ENCODE data around the gene ANKRD11. TPM values are rescaled to one million over a fixed set of nuclear protein-coding genes. Genes with fewer than 3 reads are reported as not detected.

The ANKRD11 gene
- total RNA-seq, 2 experiments from 2014 or later: 144 to 145 TPM

- Mint-ChIP-seq H3K27ac (peak overlapping the region; percentile 45), H3K4me3 (peak overlapping the region; percentile 14), H3K9me3 (ENCODE audit: low read depth) (no peaks in the 10 kb centered on the region), H3K4me1 (peaks cover 96% of the 10 kb centered on the region), H3K36me3 (ENCODE audit: low read depth) (peaks cover 51% of the 10 kb centered on the region), H3K27me3 (no peaks in the 10 kb centered on the region)
- ChIA-PET POLR2A (no interaction called here), CTCF (interaction anchor here (0.5 to 0.6 kb wide), 2 partner anchors 36 to 579 kb away, joined by 4 to 5 read pairs; no protein-coding TSS in a partner anchor)
- DNase-seq (no peak), ATAC-seq (no peak)
- intact Hi-C loops (cut with DNase I, micrococcal nuclease): loop anchor here in 1 of 2 experiments (5.0 kb wide), 1 partner anchor 189 kb away; the partner anchor contains the start of gene SPG7
These were observed 172.5 kb downstream of the ANKRD11 start for GRCh38 chr16:89317729-89318429.

- Mint-ChIP-seq H3K36me3 (ENCODE audit: low read depth) (peaks cover 51% of the 10 kb centered on the region), H3K4me3 (no peak overlapping the region), H3K27me3 (no peaks in the 10 kb centered on the region), H3K9me3 (ENCODE audit: low read depth) (no peaks in the 10 kb centered on the region), H3K4me1 (peaks cover 94% of the 10 kb centered on the region), H3K27ac (peak overlapping the region; percentile 97)
- ChIA-PET CTCF (interaction anchor here (0.5 to 1.4 kb wide), 3 partner anchors 29 to 578 kb away, joined by 3 to 5 read pairs (median 4); no protein-coding TSS in a partner anchor), POLR2A (interaction anchor here (1.5 kb wide), 1 partner anchor 106 kb away, joined by 4 read pairs; no protein-coding TSS in a partner anchor)
- intact Hi-C loops (cut with DNase I, micrococcal nuclease): loop anchor here in 1 of 2 experiments (5.0 kb wide), 1 partner anchor 190 kb away; the partner anchor contains the start of gene SPG7
- ATAC-seq: no peak
- DNase-seq: no peak
These were observed 173.2 kb downstream of the ANKRD11 start for GRCh38 chr16:89317101-89317671.

GRCh38 chr16:89316701-89317100 lies 173.7 kb downstream of the ANKRD11 start:
- ChIA-PET POLR2A (interaction anchor here (1.3 to 1.5 kb wide), 2 partner anchors 106 to 191 kb away, joined by 4 to 6 read pairs; no protein-coding TSS in a partner anchor), CTCF (interaction anchor here (0.7 to 1.4 kb wide), 3 partner anchors 28 to 190 kb away, joined by 3 read pairs; no protein-coding TSS in a partner anchor)
- H3K4me1 Mint-ChIP-seq: peaks cover 92% of the 10 kb centered on the region
- peaks cover 49% of the 10 kb centered on the region for H3K36me3 Mint-ChIP-seq (ENCODE audit: low read depth)
- H3K4me3 Mint-ChIP-seq: no peak overlapping the region
- DNase-seq (no peak), ATAC-seq (no peak)
- intact Hi-C loops (cut with DNase I, micrococcal nuclease): loop anchor here (1.0 to 5.0 kb wide), 3 partner anchors 8 to 193 kb away; partner anchors contain the start of gene SPG7 (in 1 of the 2)
- peak overlapping the region; percentile 97 for H3K27ac Mint-ChIP-seq
- H3K9me3 Mint-ChIP-seq (ENCODE audit: low read depth): no peaks in the 10 kb centered on the region
- no peaks in the 10 kb centered on the region for H3K27me3 Mint-ChIP-seq

- peak; percentile 87 for DNase-seq
- ATAC-seq: peak; percentile 91
- Mint-ChIP-seq H3K36me3 (ENCODE audit: low read depth) (peaks cover 50% of the 10 kb centered on the region), H3K9me3 (ENCODE audit: low read depth) (no peaks in the 10 kb centered on the region), H3K27ac (peak overlapping the region; percentile 97), H3K27me3 (no peaks in the 10 kb centered on the region), H3K4me1 (peaks cover 92% of the 10 kb centered on the region), H3K4me3 (peak overlapping the region; percentile 60)
- intact Hi-C loops (cut with DNase I, micrococcal nuclease): loop anchor here (1.0 to 5.0 kb wide), 3 partner anchors 8 to 193 kb away; partner anchors contain the start of gene SPG7 (in 1 of the 2)
- ChIA-PET POLR2A (interaction anchor here (0.6 to 1.5 kb wide), 5 partner anchors 8 to 244 kb away, joined by 3 to 6 read pairs (median 4); no protein-coding TSS in a partner anchor), CTCF (interaction anchor here (0.6 to 1.4 kb wide), 7 partner anchors 13 to 191 kb away, joined by 3 read pairs; no protein-coding TSS in a partner anchor)
These were observed 174.4 kb downstream of the ANKRD11 start for GRCh38 chr16:89315791-89316581.

GRCh38 chr16:89315271-89315670 lies 175.1 kb downstream of the ANKRD11 start:
- no peaks in the 10 kb centered on the region for H3K9me3 Mint-ChIP-seq (ENCODE audit: low read depth)
- intact Hi-C loops (cut with DNase I, micrococcal nuclease): loop anchor here in 1 of 2 experiments (5.0 kb wide), 1 partner anchor 192 kb away; the partner anchor contains the start of gene SPG7
- H3K27me3 Mint-ChIP-seq: no peaks in the 10 kb centered on the region
- H3K27ac Mint-ChIP-seq: peak overlapping the region; percentile 97
- peaks cover 50% of the 10 kb centered on the region for H3K36me3 Mint-ChIP-seq (ENCODE audit: low read depth)
- no peak for DNase-seq
- H3K4me3 Mint-ChIP-seq: peak overlapping the region; percentile 60
- H3K4me1 Mint-ChIP-seq: peaks cover 85% of the 10 kb centered on the region
- ATAC-seq: no peak
- ChIA-PET CTCF (interaction anchor here (0.6 to 2.0 kb wide), 4 partner anchors 12 to 167 kb away, joined by 3 to 6 read pairs (median 3); no protein-coding TSS in a partner anchor), POLR2A (interaction anchor here (0.6 to 1.1 kb wide), 3 partner anchors 9 to 244 kb away, joined by 3 to 4 read pairs (median 4); no protein-coding TSS in a partner anchor)

- Mint-ChIP-seq H3K4me1 (peaks cover 85% of the 10 kb centered on the region), H3K27me3 (no peaks in the 10 kb centered on the region), H3K27ac (peak overlapping the region; percentile 97), H3K9me3 (ENCODE audit: low read depth) (no peaks in the 10 kb centered on the region), H3K4me3 (peak overlapping the region; percentile 60), H3K36me3 (ENCODE audit: low read depth) (peaks cover 50% of the 10 kb centered on the region)
- DNase-seq (no peak), ATAC-seq (no peak)
- ChIA-PET POLR2A (interaction anchor here (0.8 to 1.2 kb wide), 3 partner anchors 9 to 44 kb away, joined by 3 to 4 read pairs (median 3); no protein-coding TSS in a partner anchor), CTCF (interaction anchor here (0.7 to 2.0 kb wide), 3 partner anchors 28 to 135 kb away, joined by 3 to 6 read pairs (median 4); no protein-coding TSS in a partner anchor)
- intact Hi-C loops (cut with DNase I, micrococcal nuclease): loop anchor here in 1 of 2 experiments (5.0 kb wide), 1 partner anchor 192 kb away; the partner anchor contains the start of gene SPG7
These were observed 175.5 kb downstream of the ANKRD11 start for GRCh38 chr16:89314854-89315253.

- DNase-seq: peak; percentile 66
- no peaks in the 10 kb centered on the region for H3K9me3 Mint-ChIP-seq (ENCODE audit: low read depth)
- H3K27ac Mint-ChIP-seq: peak overlapping the region; percentile 97
- H3K36me3 Mint-ChIP-seq (ENCODE audit: low read depth): peaks cover 50% of the 10 kb centered on the region
- intact Hi-C loops (cut with DNase I, micrococcal nuclease): no loop called here
- ATAC-seq: peak; percentile 37
- peaks cover 85% of the 10 kb centered on the region for H3K4me1 Mint-ChIP-seq
- peak overlapping the region; percentile 60 for H3K4me3 Mint-ChIP-seq
- no peaks in the 10 kb centered on the region for H3K27me3 Mint-ChIP-seq
- CTCF ChIA-PET: interaction anchor here (0.6 to 2.0 kb wide), 5 partner anchors 17 to 1189 kb away, joined by 3 to 6 read pairs (median 4); no protein-coding TSS in a partner anchor
- POLR2A ChIA-PET: interaction anchor here (1.0 to 1.2 kb wide), 2 partner anchors 10 to 45 kb away, joined by 3 read pairs; no protein-coding TSS in a partner anchor
These were observed 176.0 kb downstream of the ANKRD11 start for GRCh38 chr16:89314357-89314756.

GRCh38 chr16:89313583-89313982 lies 176.8 kb downstream of the ANKRD11 start:
- Mint-ChIP-seq H3K4me3 (no peak overlapping the region), H3K27ac (peak overlapping the region; percentile 97)
- intact Hi-C loops (cut with DNase I, micrococcal nuclease): no loop called here

GRCh38 chr16:89312598-89313299 lies 177.6 kb downstream of the ANKRD11 start:
- no peaks in the 10 kb centered on the region for H3K27me3 Mint-ChIP-seq
- no peak overlapping the region for H3K4me3 Mint-ChIP-seq
- ATAC-seq: no peak
- ChIA-PET POLR2A (no interaction called here), CTCF (interaction anchor here (0.5 to 0.6 kb wide), 2 partner anchors 203 to 315 kb away, joined by 3 read pairs; no protein-coding TSS in a partner anchor)
- no peaks in the 10 kb centered on the region for H3K9me3 Mint-ChIP-seq (ENCODE audit: low read depth)
- peaks cover 87% of the 10 kb centered on the region for H3K4me1 Mint-ChIP-seq
- intact Hi-C loops (cut with DNase I, micrococcal nuclease): no loop called here
- H3K27ac Mint-ChIP-seq: peak overlapping the region; percentile 47
- H3K36me3 Mint-ChIP-seq (ENCODE audit: low read depth): peaks cover 55% of the 10 kb centered on the region
- no peak for DNase-seq

More at GRCh38 chr16:89313583-89313982, 176.8 kb downstream of the ANKRD11 start:
- POLR2A ChIA-PET: interaction anchor here (1.2 kb wide), 1 partner anchor 11 kb away, joined by 3 read pairs; no protein-coding TSS in a partner anchor
- no peaks in the 10 kb centered on the region for H3K9me3 Mint-ChIP-seq (ENCODE audit: low read depth)
- no peaks in the 10 kb centered on the region for H3K27me3 Mint-ChIP-seq
- CTCF ChIA-PET: interaction anchor here (0.5 to 2.0 kb wide), 6 partner anchors 17 to 413 kb away, joined by 3 to 6 read pairs (median 4); no protein-coding TSS in a partner anchor
- H3K4me1 Mint-ChIP-seq: peaks cover 87% of the 10 kb centered on the region
- H3K36me3 Mint-ChIP-seq (ENCODE audit: low read depth): peaks cover 55% of the 10 kb centered on the region
- no peak for ATAC-seq
- no peak for DNase-seq

- Mint-ChIP-seq H3K27ac (no peak overlapping the region), H3K4me3 (no peak overlapping the region), H3K27me3 (no peaks in the 10 kb centered on the region), H3K4me1 (peaks cover 85% of the 10 kb centered on the region), H3K36me3 (ENCODE audit: low read depth) (peaks cover 56% of the 10 kb centered on the region), H3K9me3 (ENCODE audit: low read depth) (no peaks in the 10 kb centered on the region)
- intact Hi-C loops (cut with DNase I, micrococcal nuclease): no loop called here
- ChIA-PET POLR2A (no interaction called here), CTCF (interaction anchor here (0.6 kb wide), 1 partner anchor 315 kb away, joined by 3 read pairs; no protein-coding TSS in a partner anchor)
- DNase-seq (no peak), ATAC-seq (no peak)
These were observed 178.2 kb downstream of the ANKRD11 start for GRCh38 chr16:89312194-89312593.

All from activated CD4-positive, alpha-beta T cell treated with anti-CD3 and anti-CD28 coated beads for 36 hours (primary cell).